ENCODE data around the gene EIPR1.

EIPR1 gene

GRCh38 chr2:3265471-3265870 lies 112.1 kb downstream of the EIPR1 start:
- DNase-seq = no peak

GRCh38 chr2:3264010-3264744 lies 113.4 kb downstream of the EIPR1 start:
- DNase-seq = no peak

DNA sequence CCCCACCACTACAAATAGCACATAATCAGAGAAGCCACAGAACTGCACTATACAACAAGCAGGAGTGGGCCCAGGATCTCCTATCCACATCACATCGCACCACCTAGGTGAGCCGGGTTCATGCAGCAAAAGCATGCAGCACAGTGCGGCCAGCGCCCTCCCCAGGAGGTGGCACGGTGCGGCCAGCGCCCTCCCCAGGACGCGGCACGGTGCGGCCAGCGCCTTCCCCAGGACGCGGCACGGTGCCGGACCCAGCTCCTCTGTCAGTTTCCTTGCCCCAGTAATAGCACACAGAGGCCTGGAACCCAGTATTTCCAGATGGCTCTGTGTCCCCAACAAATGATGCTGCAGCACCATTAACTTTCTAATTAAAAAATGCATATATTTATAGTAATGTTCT lies 114.1 kb downstream of the EIPR1 start:
- peak; percentile 31 for DNase-seq

- DNase-seq = peak; percentile 42
Observed at GRCh38 chr2:3262437-3263388, 114.9 kb downstream of the EIPR1 start.

GRCh38 chr2:3261511-3261910 lies 116.1 kb downstream of the EIPR1 start:
- DNase-seq = peak; percentile 32

GRCh38 chr2:3260959-3261358 lies 116.7 kb downstream of the EIPR1 start:
- DNase-seq = peak; percentile 52

GRCh38 chr2:3257826-3258225 lies 119.8 kb downstream of the EIPR1 start:
- no peak for DNase-seq

DNA sequence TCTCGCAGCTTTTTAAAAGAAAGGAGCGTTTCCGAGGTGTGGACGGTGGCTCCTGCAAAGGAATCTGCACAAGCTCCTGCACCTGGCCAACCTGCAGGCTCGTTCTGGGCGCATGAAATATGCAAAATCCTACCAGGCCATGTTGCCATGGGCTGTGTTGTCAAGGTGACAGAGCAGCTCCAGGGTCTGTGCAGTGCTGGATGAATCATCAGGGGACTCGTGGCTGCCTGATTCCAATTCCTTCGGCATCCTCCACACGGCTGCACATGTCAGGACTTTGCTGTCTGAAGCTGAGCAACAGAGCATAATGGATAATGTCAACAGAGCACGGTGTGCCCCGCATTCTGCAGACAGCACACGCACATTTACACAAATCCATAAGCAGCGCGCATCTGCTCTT lies 120.5 kb downstream of the EIPR1 start:
- DNase-seq = peak; percentile 86

DNA sequence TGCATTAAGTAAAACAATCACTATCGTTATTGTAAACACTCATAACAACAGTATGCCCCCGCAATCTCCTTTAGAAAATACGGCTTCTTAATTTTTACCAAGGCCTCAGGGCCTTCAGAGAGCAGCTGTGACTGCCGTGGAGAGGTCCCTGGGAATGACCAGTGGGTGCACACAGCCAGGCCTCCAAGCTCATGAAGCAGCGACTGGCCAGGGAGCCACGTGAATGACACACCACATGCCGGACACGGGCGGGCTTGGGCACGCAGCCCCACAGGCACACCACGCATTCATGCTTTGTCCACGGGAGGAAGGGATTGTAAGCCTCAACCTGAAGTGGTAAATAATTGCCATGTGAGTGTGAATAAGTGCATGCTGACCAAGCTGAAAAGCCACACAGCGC lies 121.0 kb downstream of the EIPR1 start:
- peak; percentile 38 for DNase-seq

DNA sequence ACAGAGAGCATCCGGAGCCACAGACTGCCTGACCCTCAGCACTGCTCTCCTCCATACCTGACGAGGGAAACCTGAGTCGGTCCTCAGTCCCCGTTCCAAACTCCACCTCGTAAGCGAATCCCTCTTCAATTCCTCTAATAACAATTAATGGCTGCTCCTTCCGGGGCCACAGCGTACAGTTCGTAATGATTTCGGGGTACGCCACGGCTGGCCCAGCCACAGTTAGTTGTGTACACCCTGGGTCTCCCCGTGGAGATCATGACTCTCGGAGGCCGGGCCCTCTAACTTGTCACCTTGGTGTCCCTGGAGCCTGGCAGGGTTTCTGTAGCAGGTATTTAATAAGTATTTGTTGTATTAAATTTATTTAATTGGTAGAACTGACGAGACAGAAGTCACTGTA lies 121.5 kb downstream of the EIPR1 start:
- DNase-seq = peak; percentile 31

DNA sequence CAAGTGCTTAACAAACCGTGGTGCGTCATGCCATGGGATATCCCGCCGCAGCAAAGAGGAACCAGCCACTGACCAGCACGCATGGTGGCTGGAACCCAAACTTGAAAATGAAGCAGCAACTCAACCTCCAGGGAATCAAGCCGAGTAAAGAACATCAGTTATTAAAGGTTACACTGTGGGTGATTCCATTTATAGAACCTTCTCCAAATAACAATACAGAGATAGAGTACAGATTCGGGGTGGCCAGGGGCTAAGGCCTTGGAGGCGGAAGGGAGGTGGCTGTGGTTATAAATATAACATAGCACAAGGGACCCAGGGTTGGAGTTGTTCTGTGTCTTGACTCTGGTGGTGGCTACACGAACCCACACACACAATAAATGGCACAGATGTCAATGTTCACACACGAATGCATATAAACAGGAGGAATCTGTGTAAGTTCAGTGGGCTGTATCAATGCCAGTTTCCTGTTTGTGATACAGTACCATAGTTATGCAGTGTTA lies 123.1 kb downstream of the EIPR1 start:
- DNase-seq = no peak

- no peak for DNase-seq
Observed at GRCh38 chr2:3253913-3254441, 123.6 kb downstream of the EIPR1 start.

- no peak for DNase-seq
Observed at GRCh38 chr2:3251946-3252345, 125.7 kb downstream of the EIPR1 start.

GRCh38 chr2:3249476-3249962 lies 128.1 kb downstream of the EIPR1 start:
- no peak for DNase-seq

GRCh38 chr2:3248754-3249475 lies 128.7 kb downstream of the EIPR1 start:
- no peak for DNase-seq

DNA sequence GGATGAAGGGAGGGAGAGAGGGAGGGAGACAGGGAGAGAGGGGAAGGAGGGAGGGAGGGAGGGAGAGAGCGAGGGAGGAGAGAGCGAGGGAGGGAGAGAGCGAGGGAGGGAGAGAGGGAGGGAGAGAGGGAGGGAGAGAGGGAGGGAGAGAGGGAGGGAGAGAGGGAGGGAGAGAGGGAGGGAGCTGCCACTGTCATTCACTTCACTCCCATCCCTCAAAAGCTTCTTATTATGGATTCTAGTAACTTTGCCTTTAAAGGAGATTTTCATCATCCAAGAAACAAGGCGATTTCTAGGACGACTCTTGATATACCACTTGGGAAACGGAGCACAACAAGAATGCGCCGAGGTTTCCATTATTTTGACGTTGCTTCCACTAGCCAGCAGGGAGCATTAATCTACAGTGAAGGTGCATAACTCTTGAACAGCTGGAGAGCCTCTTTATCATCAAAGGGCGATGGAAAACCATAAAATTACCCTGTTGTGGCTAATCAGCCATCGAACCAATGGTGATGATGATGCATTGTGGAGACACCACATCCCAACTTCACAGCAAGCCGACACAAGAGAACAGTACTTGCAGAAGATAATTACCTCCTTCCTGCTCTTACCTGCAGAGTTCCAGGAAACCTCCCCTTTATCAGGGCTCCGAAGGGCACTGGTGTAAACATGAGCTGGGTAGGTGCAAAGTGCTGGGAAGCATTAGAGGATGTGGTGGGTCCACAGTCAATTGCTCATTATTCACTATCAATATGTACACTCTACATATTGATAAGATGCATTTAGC lies 130.5 kb downstream of the EIPR1 start:
- DNase-seq = no peak

- peak; percentile 6 for DNase-seq
Observed at GRCh38 chr2:3246406-3246805, 131.2 kb downstream of the EIPR1 start.

DNA sequence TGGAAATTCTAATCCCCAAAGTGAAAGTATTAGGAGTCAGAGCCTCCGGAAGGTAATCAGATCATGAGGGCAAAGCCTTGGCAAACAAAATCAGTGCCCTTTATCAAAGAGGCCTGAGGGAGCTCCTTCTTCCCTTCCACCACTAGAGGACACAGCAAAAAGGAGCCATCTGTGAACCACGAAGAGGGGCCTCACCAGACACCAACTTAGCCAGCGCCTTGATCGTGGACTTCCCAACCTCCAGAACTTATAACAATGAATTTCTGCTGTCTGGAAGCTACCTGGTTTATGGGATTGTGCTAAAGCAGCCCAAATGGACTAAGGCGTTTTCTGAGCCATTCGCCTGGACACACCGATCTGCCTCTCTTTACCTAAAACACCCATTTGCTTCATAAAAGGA lies 133.1 kb downstream of the EIPR1 start:
- DNase-seq = peak; percentile 23

DNA sequence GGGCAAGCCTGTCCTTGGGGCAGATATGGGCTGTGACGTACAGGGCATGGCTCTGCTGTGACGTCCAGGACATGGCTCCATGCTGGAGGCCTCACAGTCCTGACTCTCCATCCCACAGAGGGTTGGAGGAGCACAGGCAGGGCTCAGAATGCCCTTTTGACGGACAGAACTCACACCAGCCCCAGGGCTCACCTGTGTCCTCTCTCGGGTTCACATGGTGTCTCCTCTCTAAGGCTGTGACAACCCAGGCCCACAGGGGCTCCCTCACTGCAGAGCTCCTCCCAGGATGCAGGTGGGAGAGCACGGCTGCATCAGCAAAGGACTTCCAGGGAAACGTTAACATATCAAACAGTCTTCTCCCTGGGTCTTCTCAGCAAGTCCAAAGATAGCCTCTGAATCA lies 133.8 kb downstream of the EIPR1 start:
- peak; percentile 27 for DNase-seq

DNA sequence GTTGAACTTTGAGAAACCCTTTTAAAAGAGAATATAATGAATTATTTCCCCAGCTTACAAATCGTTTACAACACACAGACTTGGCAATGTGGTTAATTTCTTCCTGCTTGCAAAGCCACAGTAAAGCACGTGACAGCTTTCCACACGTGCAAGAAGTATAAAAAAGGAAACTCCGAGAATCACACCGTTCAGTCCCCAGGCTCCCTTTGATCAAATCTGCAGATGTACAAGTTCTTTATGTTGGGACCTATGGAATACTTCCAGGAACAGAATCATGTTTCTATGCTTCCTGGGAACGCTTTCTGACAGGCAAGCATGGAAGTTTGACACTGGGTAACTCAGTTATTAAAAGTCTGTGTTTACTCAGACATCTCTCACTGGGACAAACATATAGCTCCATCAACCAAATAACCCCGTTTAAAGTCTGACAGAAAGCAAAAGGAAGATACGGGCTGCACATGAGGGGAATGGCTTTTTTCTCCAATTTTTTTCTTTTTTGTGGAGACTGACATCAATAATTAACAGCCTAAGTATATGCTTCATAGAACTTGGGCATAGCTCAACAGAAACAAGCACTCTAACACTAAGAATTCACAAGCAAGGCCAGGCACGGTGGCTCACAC lies 134.8 kb downstream of the EIPR1 start:
- no peak for DNase-seq

Measured in islet precursor cell (in vitro differentiated cells).